ENCODE data around the gene MRTFA.

The MRTFA gene

DNA sequence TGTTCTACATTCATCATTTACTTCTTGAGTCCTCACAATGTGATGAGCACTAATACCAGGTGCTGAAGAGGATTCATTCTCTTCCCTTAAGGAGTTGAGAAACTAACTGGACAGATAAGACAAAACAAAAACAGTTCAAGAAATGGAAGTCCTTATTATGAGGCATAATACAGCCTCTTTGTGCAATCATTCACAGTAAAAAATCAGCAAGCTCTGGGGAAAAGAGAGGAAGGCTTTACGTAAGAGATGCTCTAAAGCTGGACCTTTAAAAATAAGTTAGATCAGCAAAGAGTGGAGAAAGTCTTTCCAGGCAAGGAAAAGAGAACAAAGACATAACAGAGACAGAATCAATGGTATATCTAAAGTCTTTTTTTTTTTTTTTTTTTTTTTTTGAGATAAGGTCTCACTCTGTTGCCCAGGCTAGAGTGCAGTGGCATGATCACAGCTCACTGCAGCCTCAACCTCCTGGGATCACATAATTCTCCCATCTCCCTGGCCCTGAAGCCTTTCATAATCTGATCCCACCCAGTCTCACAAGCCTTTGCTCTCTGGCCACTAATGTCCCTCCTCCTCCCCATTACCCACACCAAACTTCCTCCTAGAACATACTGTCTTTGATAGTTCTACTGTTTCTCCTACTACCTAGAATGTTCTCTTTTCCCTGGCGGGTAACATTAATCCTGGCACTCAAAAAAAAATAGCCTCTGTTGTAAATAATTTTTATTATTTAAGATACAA is 40.9 kb downstream of the MRTFA start:
- H3K27ac ChIP-seq, result no peak overlapping the region
- in situ Hi-C loops (cut with HindIII; ENCODE audit: low pct_ligation_motif_present, low sequenced_read_pairs), result no loop called here
- no peaks in the 10 kb centered on the region for H3K27me3 ChIP-seq (replicated peaks)
- TF ChIP-seq, protein P1, sequence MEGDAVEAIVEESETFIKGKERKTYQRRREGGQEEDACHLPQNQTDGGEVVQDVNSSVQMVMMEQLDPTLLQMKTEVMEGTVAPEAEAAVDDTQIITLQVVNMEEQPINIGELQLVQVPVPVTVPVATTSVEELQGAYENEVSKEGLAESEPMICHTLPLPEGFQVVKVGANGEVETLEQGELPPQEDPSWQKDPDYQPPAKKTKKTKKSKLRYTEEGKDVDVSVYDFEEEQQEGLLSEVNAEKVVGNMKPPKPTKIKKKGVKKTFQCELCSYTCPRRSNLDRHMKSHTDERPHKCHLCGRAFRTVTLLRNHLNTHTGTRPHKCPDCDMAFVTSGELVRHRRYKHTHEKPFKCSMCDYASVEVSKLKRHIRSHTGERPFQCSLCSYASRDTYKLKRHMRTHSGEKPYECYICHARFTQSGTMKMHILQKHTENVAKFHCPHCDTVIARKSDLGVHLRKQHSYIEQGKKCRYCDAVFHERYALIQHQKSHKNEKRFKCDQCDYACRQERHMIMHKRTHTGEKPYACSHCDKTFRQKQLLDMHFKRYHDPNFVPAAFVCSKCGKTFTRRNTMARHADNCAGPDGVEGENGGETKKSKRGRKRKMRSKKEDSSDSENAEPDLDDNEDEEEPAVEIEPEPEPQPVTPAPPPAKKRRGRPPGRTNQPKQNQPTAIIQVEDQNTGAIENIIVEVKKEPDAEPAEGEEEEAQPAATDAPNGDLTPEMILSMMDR (IDR thresholded peaks at IDR 0.05; ENCODE audit: low read depth, low read length, missing control alignments), result no peak
- no peak overlapping the region for H3K4me3 ChIP-seq (ENCODE audit: low read depth, low read length)
- DNase-seq, result no peak
- no peaks in the 10 kb centered on the region for H3K36me3 ChIP-seq (replicated peaks)

- Histone ChIP-seq H3K27ac (no peak overlapping the region), H3K4me3 (ENCODE audit: low read depth, low read length) (no peak overlapping the region), H3K27me3 (replicated peaks) (no peaks in the 10 kb centered on the region), H3K36me3 (replicated peaks) (no peaks in the 10 kb centered on the region)
- TF ChIP-seq, protein P1 (IDR thresholded peaks at IDR 0.05; ENCODE audit: low read depth, low read length, missing control alignments), result no peak
- in situ Hi-C loops (cut with HindIII; ENCODE audit: low pct_ligation_motif_present, low sequenced_read_pairs), result no loop called here
- DNase-seq, result no peak
Observed at GRCh38 chr22:40594924-40595323, 41.6 kb downstream of the MRTFA start.

- no peaks in the 10 kb centered on the region for H3K27me3 ChIP-seq (replicated peaks)
- in situ Hi-C loops (cut with HindIII; ENCODE audit: low pct_ligation_motif_present, low sequenced_read_pairs), result no loop called here
- TF ChIP-seq, protein P1 (IDR thresholded peaks at IDR 0.05; ENCODE audit: low read depth, low read length, missing control alignments), result no peak
- no peak overlapping the region for H3K27ac ChIP-seq
- no peaks in the 10 kb centered on the region for H3K36me3 ChIP-seq (replicated peaks)
- DNase-seq, result no peak
- H3K4me3 ChIP-seq (ENCODE audit: low read depth, low read length), result no peak overlapping the region
Observed at GRCh38 chr22:40594346-40594745, 42.2 kb downstream of the MRTFA start.

DNA sequence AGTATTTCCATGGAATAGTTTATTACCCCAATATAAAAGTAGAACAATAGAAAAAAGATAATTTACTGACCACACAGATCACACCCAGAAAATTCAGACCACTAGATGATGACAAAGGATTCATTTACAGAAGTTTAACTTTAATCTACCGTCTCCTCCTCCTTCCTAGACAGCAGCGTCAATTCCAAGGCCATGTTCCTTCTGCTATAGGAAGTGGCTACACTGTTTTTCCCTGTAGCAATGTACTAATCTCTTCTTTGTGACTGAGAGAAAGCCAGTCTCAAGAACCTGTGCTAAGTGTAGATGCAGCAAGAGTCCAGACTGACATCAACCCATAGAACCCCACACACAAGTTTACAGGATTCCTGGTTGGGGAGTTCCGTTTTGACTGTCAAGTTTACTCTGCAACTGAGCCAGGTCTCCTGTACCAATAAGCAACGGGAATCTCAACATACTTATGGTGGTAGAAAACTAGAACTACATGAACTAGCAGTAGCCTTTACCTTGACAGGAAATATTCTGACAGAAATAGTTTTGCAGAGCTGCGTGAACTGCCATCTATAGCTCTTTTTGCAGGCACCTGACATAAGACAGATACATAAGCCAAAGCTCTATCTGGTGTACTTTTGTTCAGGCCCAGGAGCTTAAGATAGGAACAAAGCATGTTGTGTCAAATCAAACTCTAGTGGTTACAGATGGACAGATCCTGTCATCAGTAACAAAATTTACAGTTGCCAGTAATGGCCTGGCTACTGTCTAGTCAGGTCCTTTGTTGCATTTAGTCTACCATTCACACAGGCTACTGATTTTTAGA is 42.9 kb downstream of the MRTFA start:
- TF ChIP-seq, protein P1 (IDR thresholded peaks at IDR 0.05; ENCODE audit: low read depth, low read length, missing control alignments), result no peak
- Histone ChIP-seq H3K36me3 (replicated peaks) (no peaks in the 10 kb centered on the region), H3K27ac (no peak overlapping the region), H3K27me3 (replicated peaks) (no peaks in the 10 kb centered on the region), H3K4me3 (ENCODE audit: low read depth, low read length) (no peak overlapping the region)
- no peak for DNase-seq
- in situ Hi-C loops (cut with HindIII; ENCODE audit: low pct_ligation_motif_present, low sequenced_read_pairs), result no loop called here

GRCh38 chr22:40592352-40593113 is 44.0 kb downstream of the MRTFA start:
- Histone ChIP-seq H3K4me3 (ENCODE audit: low read depth, low read length) (no peak overlapping the region), H3K27me3 (replicated peaks) (no peaks in the 10 kb centered on the region), H3K36me3 (replicated peaks) (no peaks in the 10 kb centered on the region), H3K27ac (no peak overlapping the region)
- in situ Hi-C loops (cut with HindIII; ENCODE audit: low pct_ligation_motif_present, low sequenced_read_pairs), result no loop called here
- no peak for DNase-seq
- TF ChIP-seq, protein P1 (IDR thresholded peaks at IDR 0.05; ENCODE audit: low read depth, low read length, missing control alignments), result no peak

Data from brain microvascular endothelial cell (primary cell).